ENCODE data around the gene RAD51AP1.

Gene RAD51AP1

GRCh38 chr12:4564818-4565217 lies 26.1 kb downstream of the RAD51AP1 start:
- Mint-ChIP-seq H3K27ac (no peak overlapping the region), H3K4me1 (peaks cover 11% of the 10 kb centered on the region), H3K27me3 (peaks cover 40% of the 10 kb centered on the region), H3K9me3 (no peaks in the 10 kb centered on the region), H3K4me3 (peak overlapping the region in 1 of 2 donors; percentile 7)
- DNase-seq (no peak), ATAC-seq (no peak)

GRCh38 chr12:4566474-4566873 lies 27.8 kb downstream of the RAD51AP1 start:
- Mint-ChIP-seq H3K9me3 (no peaks in the 10 kb centered on the region), H3K4me1 (peaks cover 11% of the 10 kb centered on the region), H3K27me3 (peaks cover 40% of the 10 kb centered on the region), H3K27ac (no peak overlapping the region), H3K4me3 (no peak overlapping the region)
- DNase-seq (no peak), ATAC-seq (no peak)

- peaks cover 35% of the 10 kb centered on the region for H3K27me3 Mint-ChIP-seq
Observed at GRCh38 chr12:4567073-4567881, 28.6 kb downstream of the RAD51AP1 start.

GRCh38 chr12:4569261-4569660 lies 30.6 kb downstream of the RAD51AP1 start:
- peaks cover 19% of the 10 kb centered on the region for H3K27me3 Mint-ChIP-seq
- no peak overlapping the region for H3K27ac Mint-ChIP-seq
- DNase-seq (no peak), ATAC-seq (no peak)
- H3K9me3 Mint-ChIP-seq, result no peaks in the 10 kb centered on the region
- peaks cover 5% of the 10 kb centered on the region for H3K4me1 Mint-ChIP-seq
- no peak overlapping the region for H3K4me3 Mint-ChIP-seq

More at GRCh38 chr12:4567073-4567881, 28.6 kb downstream of the RAD51AP1 start:
- peaks cover 7% of the 10 kb centered on the region for H3K4me1 Mint-ChIP-seq
- no peaks in the 10 kb centered on the region for H3K9me3 Mint-ChIP-seq
- no peak for ATAC-seq
- no peak overlapping the region for H3K27ac Mint-ChIP-seq
- no peak for DNase-seq
- no peak overlapping the region for H3K4me3 Mint-ChIP-seq

GRCh38 chr12:4572680-4573079 lies 34.0 kb downstream of the RAD51AP1 start:
- Mint-ChIP-seq H3K27ac (no peak overlapping the region), H3K4me3 (no peak overlapping the region), H3K27me3 (no peaks in the 10 kb centered on the region), H3K4me1 (no peaks in the 10 kb centered on the region), H3K9me3 (no peaks in the 10 kb centered on the region)
- ATAC-seq (no peak), DNase-seq (no peak)

GRCh38 chr12:4579305-4580102 lies 40.8 kb downstream of the RAD51AP1 start:
- H3K4me3 Mint-ChIP-seq, result no peak overlapping the region
- H3K27ac Mint-ChIP-seq, result no peak overlapping the region
- ATAC-seq, result no peak
- no peaks in the 10 kb centered on the region for H3K4me1 Mint-ChIP-seq
- H3K9me3 Mint-ChIP-seq, result no peaks in the 10 kb centered on the region
- H3K27me3 Mint-ChIP-seq, result peaks cover 16% of the 10 kb centered on the region
- no peak for DNase-seq

GRCh38 chr12:4580281-4580688 lies 41.6 kb downstream of the RAD51AP1 start:
- no peak for DNase-seq
- Mint-ChIP-seq H3K4me3 (no peak overlapping the region), H3K27ac (no peak overlapping the region), H3K4me1 (no peaks in the 10 kb centered on the region), H3K27me3 (peaks cover 16% of the 10 kb centered on the region), H3K9me3 (no peaks in the 10 kb centered on the region)
- ATAC-seq, result no peak

GRCh38 chr12:4584281-4584680 lies 45.6 kb downstream of the RAD51AP1 start:
- ATAC-seq, result no peak
- Mint-ChIP-seq H3K27ac (no peak overlapping the region), H3K9me3 (no peaks in the 10 kb centered on the region), H3K27me3 (peaks cover 23% of the 10 kb centered on the region), H3K4me3 (no peak overlapping the region), H3K4me1 (no peaks in the 10 kb centered on the region)
- no peak for DNase-seq

GRCh38 chr12:4584896-4585295 lies 46.2 kb downstream of the RAD51AP1 start:
- DNase-seq (no peak), ATAC-seq (no peak)
- no peaks in the 10 kb centered on the region for H3K4me1 Mint-ChIP-seq
- no peak overlapping the region for H3K27ac Mint-ChIP-seq
- H3K9me3 Mint-ChIP-seq, result no peaks in the 10 kb centered on the region
- H3K27me3 Mint-ChIP-seq, result peaks cover 23% of the 10 kb centered on the region
- H3K4me3 Mint-ChIP-seq, result no peak overlapping the region

GRCh38 chr12:4586500-4586899 lies 47.8 kb downstream of the RAD51AP1 start:
- no peaks in the 10 kb centered on the region for H3K9me3 Mint-ChIP-seq
- H3K4me1 Mint-ChIP-seq, result no peaks in the 10 kb centered on the region
- no peak for ATAC-seq
- no peak overlapping the region for H3K27ac Mint-ChIP-seq
- peaks cover 13% of the 10 kb centered on the region for H3K27me3 Mint-ChIP-seq
- no peak overlapping the region for H3K4me3 Mint-ChIP-seq
- DNase-seq, result no peak

- no peak overlapping the region for H3K4me3 Mint-ChIP-seq
- peaks cover 13% of the 10 kb centered on the region for H3K27me3 Mint-ChIP-seq
- DNase-seq, result no peak
- H3K9me3 Mint-ChIP-seq, result no peaks in the 10 kb centered on the region
- no peak overlapping the region for H3K27ac Mint-ChIP-seq
- ATAC-seq, result no peak
- no peaks in the 10 kb centered on the region for H3K4me1 Mint-ChIP-seq
Observed at GRCh38 chr12:4587108-4587507, 48.4 kb downstream of the RAD51AP1 start.

- no peaks in the 10 kb centered on the region for H3K9me3 Mint-ChIP-seq
- DNase-seq, result no peak
- H3K4me1 Mint-ChIP-seq, result no peaks in the 10 kb centered on the region
- no peak for ATAC-seq
- no peak overlapping the region for H3K4me3 Mint-ChIP-seq
- peaks cover 18% of the 10 kb centered on the region for H3K27me3 Mint-ChIP-seq
- no peak overlapping the region for H3K27ac Mint-ChIP-seq
Observed at GRCh38 chr12:4588916-4589315, 50.2 kb downstream of the RAD51AP1 start.

GRCh38 chr12:4589941-4590340 lies 51.3 kb downstream of the RAD51AP1 start:
- H3K4me1 Mint-ChIP-seq, result no peaks in the 10 kb centered on the region
- no peak for ATAC-seq
- H3K9me3 Mint-ChIP-seq, result no peaks in the 10 kb centered on the region
- no peak overlapping the region for H3K27ac Mint-ChIP-seq
- peaks cover 14% of the 10 kb centered on the region for H3K27me3 Mint-ChIP-seq
- H3K4me3 Mint-ChIP-seq, result no peak overlapping the region
- DNase-seq, result no peak

- Mint-ChIP-seq H3K9me3 (no peaks in the 10 kb centered on the region), H3K4me3 (no peak overlapping the region), H3K27me3 (peaks cover 14% of the 10 kb centered on the region), H3K27ac (no peak overlapping the region), H3K4me1 (no peaks in the 10 kb centered on the region)
- DNase-seq (no peak), ATAC-seq (no peak)
Observed at GRCh38 chr12:4591180-4591687, 52.5 kb downstream of the RAD51AP1 start.

GRCh38 chr12:4595881-4596280 lies 57.2 kb downstream of the RAD51AP1 start:
- DNase-seq (no peak), ATAC-seq (no peak)
- H3K4me3 Mint-ChIP-seq, result no peak overlapping the region
- H3K4me1 Mint-ChIP-seq, result no peaks in the 10 kb centered on the region
- H3K27me3 Mint-ChIP-seq, result peaks cover 7% of the 10 kb centered on the region
- no peaks in the 10 kb centered on the region for H3K9me3 Mint-ChIP-seq
- H3K27ac Mint-ChIP-seq, result peak overlapping the region in 1 of 2 donors; percentile 46

GRCh38 chr12:4603421-4603820 lies 64.7 kb downstream of the RAD51AP1 start:
- Mint-ChIP-seq H3K9me3 (no peaks in the 10 kb centered on the region), H3K4me3 (no peak overlapping the region), H3K4me1 (peaks cover 25% of the 10 kb centered on the region), H3K27me3 (peaks cover 11% of the 10 kb centered on the region), H3K27ac (no peak overlapping the region)
- no peak for ATAC-seq
- DNase-seq, result no peak

Measured in stimulated activated naive CD8-positive, alpha-beta T cell treated with anti-CD3 and anti-CD28 coated beads, Interleukin-15, amount 100 ng/mL, for 72 hours (primary cell).